Hepatocyte (in vitro differentiated cells): Measurements from ENCODE around the gene ANKRD11. TPM values are rescaled to one million over a fixed set of nuclear protein-coding genes. Genes with fewer than 3 reads are reported as not detected.

Source experiments
- DNase-seq: peaks from one replicate; pipeline ENCODE4 v3.0.0-alpha.2; 2016; ENCODE audit warnings: low spot score
- H2AFZ ChIP-seq: fragments of 200-600 bp; sonication (generic); 2 replicates; pipeline ENCODE4 v1.6.0; 2016; ENCODE audit warnings: antibody characterized with exemption, mild to moderate bottlenecking
- H3K27ac ChIP-seq: fragments of 200-600 bp; sonication (generic); 2 replicates; pipeline ENCODE4 v1.5.1; 2016; ENCODE audit warnings: mild to moderate bottlenecking
- H3K27me3 ChIP-seq: fragments of 200-600 bp; sonication (generic); 2 replicates; pipeline ENCODE4 v1.6.1; 2016
- H3K36me3 ChIP-seq: fragments of 200-600 bp; sonication (generic); replicated peaks from 2 replicates; pipeline ENCODE4 v1.5.1; 2016; ENCODE audit warnings: low read depth; ENCODE audit not compliant: insufficient read depth
- H3K4me1 ChIP-seq: fragments of 200-600 bp; sonication (generic); 2 replicates; pipeline ENCODE4 v1.5.1; 2016; ENCODE audit warnings: mild to moderate bottlenecking, moderate library complexity; ENCODE audit not compliant: insufficient read depth
- H3K4me2 ChIP-seq: fragments of 200-600 bp; sonication (generic); 2 replicates; pipeline ENCODE4 v1.6.0; 2016
- H3K4me3 ChIP-seq: fragments of 200-600 bp; sonication (generic); 2 replicates; pipeline ENCODE4 v1.5.1; 2016; ENCODE audit warnings: mild to moderate bottlenecking
- H3K79me2 ChIP-seq: fragments of 200-600 bp; sonication (generic); 2 replicates; pipeline ENCODE4 v1.6.0; 2017; ENCODE audit warnings: mild to moderate bottlenecking
- H3K9me2 ChIP-seq: fragments of 200-600 bp; sonication (generic); replicated peaks from 2 replicates; pipeline ENCODE4 v1.6.0; 2017; ENCODE audit warnings: mild to moderate bottlenecking; ENCODE audit not compliant: insufficient read depth
- H3K9me3 ChIP-seq: fragments of 200-600 bp; sonication (generic); 2 replicates; pipeline ENCODE4 v1.5.1; 2016; ENCODE audit warnings: low read depth, mild to moderate bottlenecking
- H4K20me1 ChIP-seq: fragments of 200-600 bp; sonication (generic); 2 replicates; pipeline ENCODE4 v1.6.0; 2016; ENCODE audit warnings: mild to moderate bottlenecking; ENCODE audit not compliant: insufficient read depth, poor library complexity, severe bottlenecking
- CTCF ChIP-seq: fragments of 200-600 bp; sonication (generic); IDR thresholded peaks from 2 replicates; pipeline ENCODE4 v1.5.1; 2016; ENCODE audit warnings: antibody characterized with exemption, mild to moderate bottlenecking; ENCODE audit not compliant: poor library complexity
- EZH2 ChIP-seq: fragments of 200-600 bp; sonication (generic); IDR thresholded peaks from 2 replicates; pipeline ENCODE4 v1.6.1; 2016; ENCODE audit warnings: antibody characterized with exemption, mild to moderate bottlenecking, borderline replicate concordance
- EZH2phosphoT487 ChIP-seq: fragments of 200-600 bp; sonication (generic); IDR thresholded peaks from one replicate; pipeline ENCODE4 v1.6.1; 2018; ENCODE audit warnings: antibody characterized with exemption, mild to moderate bottlenecking, low read depth, moderate library complexity; ENCODE audit not compliant: unreplicated experiment, severe bottlenecking
- WGBS: methylation state at CpG from one replicate; pipeline ENCODE4 v1.1.6; 2016; ENCODE audit warnings: low lambda C conversion rate; ENCODE audit errors: missing lambda C conversion rate; 5-methylcytosine and 5-hydroxymethylcytosine counted together
- polyA plus RNA-seq: library from polyadenylated mRNA; unstranded; fragments of >200 nt; fragmentation: Nextera tagmentation; extraction: Ambion mirVana; gene quantifications from 2 replicates; pipeline ENCODE4 v1.2.1, GENCODE V29; 2016
- total RNA-seq: library from RNA; depleted of rRNA; stranded (reverse); fragments of >200 nt; gene quantifications from 2 replicates; pipeline ENCODE4 v1.2.3, GENCODE V29; 2014

The ANKRD11 gene
- total and polyA plus RNA-seq, 2 experiments from 2014 or later, result 48.7 to 130 TPM

- no peak overlapping the region for H2AFZ ChIP-seq
- H3K4me1 ChIP-seq, result no peaks in the 10 kb centered on the region
- WGBS, result 96% methylated on average over 16 of the region's 24 CpGs
- no peaks in the 10 kb centered on the region for H3K36me3 ChIP-seq
- H3K79me2 ChIP-seq, result peaks cover 69% of the 10 kb centered on the region
- no peaks in the 10 kb centered on the region for H3K9me3 ChIP-seq
- H3K27ac ChIP-seq, result no peak overlapping the region
- no peak overlapping the region for H3K4me2 ChIP-seq
- peaks cover 75% of the 10 kb centered on the region for H4K20me1 ChIP-seq
- H3K4me3 ChIP-seq, result no peak overlapping the region
- no peaks in the 10 kb centered on the region for H3K27me3 ChIP-seq
- TF ChIP-seq EZH2 (no peak), EZH2phosphoT487 (no peak), CTCF (no peak)
- DNase-seq, result no peak
- H3K9me2 ChIP-seq, result no peaks in the 10 kb centered on the region
Measured at GRCh38 chr16:89295071-89295900, 195.1 kb downstream of the ANKRD11 start.

GRCh38 chr16:89294486-89294885 is 195.9 kb downstream of the ANKRD11 start:
- Histone ChIP-seq H3K36me3 (no peaks in the 10 kb centered on the region), H3K27ac (no peak overlapping the region), H2AFZ (no peak overlapping the region), H4K20me1 (peaks cover 73% of the 10 kb centered on the region), H3K9me3 (no peaks in the 10 kb centered on the region), H3K4me2 (no peak overlapping the region), H3K9me2 (no peaks in the 10 kb centered on the region), H3K79me2 (peaks cover 67% of the 10 kb centered on the region), H3K27me3 (no peaks in the 10 kb centered on the region), H3K4me1 (no peaks in the 10 kb centered on the region), H3K4me3 (no peak overlapping the region)
- TF ChIP-seq CTCF (no peak), EZH2phosphoT487 (no peak), EZH2 (no peak)
- 91% methylated on average over 13 of the region's 13 CpGs for WGBS
- DNase-seq, result no peak

GRCh38 chr16:89293276-89294143 is 196.9 kb downstream of the ANKRD11 start:
- no peak for TF ChIP-seq EZH2
- no peak for TF ChIP-seq EZH2phosphoT487
- no peak for TF ChIP-seq CTCF
- Histone ChIP-seq H3K27me3 (no peaks in the 10 kb centered on the region), H3K9me3 (no peaks in the 10 kb centered on the region), H3K4me2 (no peak overlapping the region), H3K36me3 (no peaks in the 10 kb centered on the region), H4K20me1 (peaks cover 66% of the 10 kb centered on the region), H3K9me2 (no peaks in the 10 kb centered on the region), H3K79me2 (peaks cover 67% of the 10 kb centered on the region), H2AFZ (no peak overlapping the region), H3K4me1 (no peaks in the 10 kb centered on the region), H3K27ac (no peak overlapping the region), H3K4me3 (no peak overlapping the region)
- WGBS, result 93% methylated on average over 15 of the region's 28 CpGs
- DNase-seq, result no peak
